Astrocyte of the cerebellum (primary cell): ENCODE data around the gene SPOCK1.

Source experiments
- DNase-seq: peaks from one replicate; pipeline ENCODE4 v3.0.0-alpha.2; 2011; ENCODE audit warnings: low read depth
- H3K4me3 ChIP-seq: 2 replicates; pipeline ENCODE4 v1.5.1; 2011; ENCODE audit warnings: mild to moderate bottlenecking, low read depth, low read length, moderate library complexity
- in situ Hi-C: cut with HindIII; loops from 2 replicates; pipeline ENCODE4 v1.10.0; 2017; ENCODE audit warnings: low sequenced_read_pairs
- TF ChIP-seq, protein P1 (sequence below): IDR thresholded peaks from 2 replicates; pipeline ENCODE4 v1.5.1; 2012; ENCODE audit warnings: low read length, low read depth, moderate library complexity, mild to moderate bottlenecking; ENCODE audit errors: missing control alignments

Gene SPOCK1

GRCh38 chr5:137466889-137467288 lies 32.2 kb downstream of the SPOCK1 start:
- no peak overlapping the region for H3K4me3 ChIP-seq
- TF ChIP-seq, protein P1, sequence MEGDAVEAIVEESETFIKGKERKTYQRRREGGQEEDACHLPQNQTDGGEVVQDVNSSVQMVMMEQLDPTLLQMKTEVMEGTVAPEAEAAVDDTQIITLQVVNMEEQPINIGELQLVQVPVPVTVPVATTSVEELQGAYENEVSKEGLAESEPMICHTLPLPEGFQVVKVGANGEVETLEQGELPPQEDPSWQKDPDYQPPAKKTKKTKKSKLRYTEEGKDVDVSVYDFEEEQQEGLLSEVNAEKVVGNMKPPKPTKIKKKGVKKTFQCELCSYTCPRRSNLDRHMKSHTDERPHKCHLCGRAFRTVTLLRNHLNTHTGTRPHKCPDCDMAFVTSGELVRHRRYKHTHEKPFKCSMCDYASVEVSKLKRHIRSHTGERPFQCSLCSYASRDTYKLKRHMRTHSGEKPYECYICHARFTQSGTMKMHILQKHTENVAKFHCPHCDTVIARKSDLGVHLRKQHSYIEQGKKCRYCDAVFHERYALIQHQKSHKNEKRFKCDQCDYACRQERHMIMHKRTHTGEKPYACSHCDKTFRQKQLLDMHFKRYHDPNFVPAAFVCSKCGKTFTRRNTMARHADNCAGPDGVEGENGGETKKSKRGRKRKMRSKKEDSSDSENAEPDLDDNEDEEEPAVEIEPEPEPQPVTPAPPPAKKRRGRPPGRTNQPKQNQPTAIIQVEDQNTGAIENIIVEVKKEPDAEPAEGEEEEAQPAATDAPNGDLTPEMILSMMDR, result no peak
- DNase-seq, result peak; percentile 15
- in situ Hi-C loops, result no loop called here

DNA sequence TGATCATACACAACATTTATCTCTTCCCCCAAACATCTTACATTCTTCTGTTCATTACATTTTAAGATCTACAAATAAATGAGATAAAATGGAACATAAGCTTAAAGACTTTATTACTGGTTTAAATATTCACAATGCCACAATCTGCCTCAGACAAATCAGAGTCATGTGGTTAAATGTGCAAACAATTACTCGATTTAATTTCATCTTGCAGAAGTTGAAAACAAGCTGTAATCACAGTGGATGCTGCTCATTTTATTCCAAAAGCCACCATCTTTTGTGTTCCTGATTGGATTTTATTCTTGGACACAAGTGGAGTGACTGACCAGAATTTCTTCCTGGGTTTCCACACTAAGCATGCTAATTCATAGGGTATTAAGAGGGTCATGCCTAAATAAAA lies 33.2 kb downstream of the SPOCK1 start:
- in situ Hi-C loops, result no loop called here
- no peak overlapping the region for H3K4me3 ChIP-seq
- no peak for DNase-seq
- TF ChIP-seq, protein P1, result no peak

DNA sequence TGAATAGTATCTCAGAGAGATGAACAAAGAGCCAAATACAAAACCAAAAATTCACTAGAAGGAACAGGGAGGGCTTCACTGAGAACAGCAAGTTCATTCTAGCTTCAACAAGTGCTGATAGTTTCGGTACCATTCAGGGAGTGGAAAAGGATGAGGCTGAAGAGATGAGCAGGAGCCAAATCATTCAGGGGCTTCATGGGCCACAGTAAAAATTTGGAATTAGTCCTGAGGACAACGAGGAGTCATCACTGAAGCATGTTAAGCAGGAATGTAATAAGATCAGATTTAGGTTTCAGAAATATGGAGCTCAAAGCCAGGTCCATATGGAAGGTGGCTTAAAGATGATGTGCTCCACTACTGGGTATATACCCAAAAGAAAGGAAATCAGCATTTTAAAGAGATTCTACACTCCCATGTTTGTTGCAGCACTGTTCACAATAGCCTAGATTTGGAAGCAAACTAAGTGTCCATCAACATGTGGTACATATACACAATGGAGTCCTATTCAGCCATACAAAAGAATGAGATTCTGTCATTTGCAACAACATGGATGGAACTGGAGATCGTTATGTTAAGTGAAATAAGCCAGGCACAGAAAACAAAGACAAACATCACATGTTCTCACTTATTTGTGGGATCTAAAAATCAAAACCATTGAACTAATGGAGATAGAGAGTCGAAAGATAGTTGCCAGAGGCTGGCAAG lies 36.2 kb downstream of the SPOCK1 start:
- in situ Hi-C loops, result no loop called here
- no peak for DNase-seq
- H3K4me3 ChIP-seq, result no peak overlapping the region
- TF ChIP-seq, protein P1, result no peak

GRCh38 chr5:137462265-137462590 lies 36.9 kb downstream of the SPOCK1 start:
- DNase-seq, result no peak
- in situ Hi-C loops, result no loop called here
- TF ChIP-seq, protein P1, result no peak
- H3K4me3 ChIP-seq, result no peak overlapping the region

- TF ChIP-seq, protein P1, result no peak
- in situ Hi-C loops, result no loop called here
- DNase-seq, result no peak
- no peak overlapping the region for H3K4me3 ChIP-seq
Measured at GRCh38 chr5:137461391-137462264, 37.5 kb downstream of the SPOCK1 start.

- TF ChIP-seq, protein P1, result no peak
- no peak overlapping the region for H3K4me3 ChIP-seq
- no peak for DNase-seq
- in situ Hi-C loops, result no loop called here
Measured at GRCh38 chr5:137454671-137455070, 44.5 kb downstream of the SPOCK1 start.
